NCI-H1417 treated with DMSO at 0.1 percent for 48 hours (cell line): ENCODE data around the gene DNAJB4.

Experiments used
- DNase-seq: peaks from one replicate; lab custom pipeline; 2025; lab: John Stamatoyannopoulos, UW

Gene DNAJB4

GRCh38 chr1:78038071-78038470, 33.3 kb downstream of the DNAJB4 start:
- no peak for DNase-seq

GRCh38 chr1:78038491-78038939, 33.8 kb downstream of the DNAJB4 start:
- DNase-seq = no peak

- no peak for DNase-seq
These were observed 35.8 kb downstream of the DNAJB4 start for GRCh38 chr1:78040484-78041089.

- no peak for DNase-seq
These were observed 38.7 kb downstream of the DNAJB4 start for GRCh38 chr1:78043436-78043835.

- no peak for DNase-seq
These were observed 40.2 kb downstream of the DNAJB4 start for GRCh38 chr1:78044796-78045562.

GRCh38 chr1:78045563-78045925, 40.8 kb downstream of the DNAJB4 start:
- DNase-seq = no peak

- DNase-seq = no peak
These were observed 41.4 kb downstream of the DNAJB4 start, which contains the start of gene GIPC2 for GRCh38 chr1:78045926-78046778. GIPC2 (plus strand) TSS chr1:78045966; CDS start chr1:78046095, 129 bp downstream.

GRCh38 chr1:78047106-78047505, 42.4 kb downstream of the DNAJB4 start:
- DNase-seq = no peak

- no peak for DNase-seq
These were observed 42.9 kb downstream of the DNAJB4 start for GRCh38 chr1:78047631-78048030.

GRCh38 chr1:78048446-78048845, 43.7 kb downstream of the DNAJB4 start:
- no peak for DNase-seq

- no peak for DNase-seq
These were observed 44.7 kb downstream of the DNAJB4 start for GRCh38 chr1:78049396-78049795.

GRCh38 chr1:78051005-78051404, 46.3 kb downstream of the DNAJB4 start:
- DNase-seq = no peak

GRCh38 chr1:78052685-78053405, 48.1 kb downstream of the DNAJB4 start:
- no peak for DNase-seq

GRCh38 chr1:78053498-78053897, 48.8 kb downstream of the DNAJB4 start:
- DNase-seq = no peak

GRCh38 chr1:78054559-78054958, 49.8 kb downstream of the DNAJB4 start:
- DNase-seq = no peak

- no peak for DNase-seq
These were observed 50.2 kb downstream of the DNAJB4 start for GRCh38 chr1:78054972-78055371.

GRCh38 chr1:78055565-78056132, 50.9 kb downstream of the DNAJB4 start:
- no peak for DNase-seq

GRCh38 chr1:78058670-78059069, 53.9 kb downstream of the DNAJB4 start:
- DNase-seq = no peak

GRCh38 chr1:78060857-78061563, 56.3 kb downstream of the DNAJB4 start:
- DNase-seq = no peak

- no peak for DNase-seq
These were observed 57.2 kb downstream of the DNAJB4 start for GRCh38 chr1:78061825-78062523.
